Lung microvascular endothelial cell (primary cell): Measurements from ENCODE around the gene CSNK1A1L. TPM values are rescaled to one million over a fixed set of nuclear protein-coding genes. Genes with fewer than 3 reads are reported as not detected.

Experiments used
- DNase-seq, 2 donors: peaks; one replicate each; pipeline versions ENCODE4 v3.0.0 to v3.0.0-alpha.2; 2010; ENCODE audit warnings: low read depth in 2 of 2
- total RNA-seq: library from RNA; depleted of rRNA; stranded (reverse); fragments of >200 nt; gene quantifications from 2 replicates; pipeline ENCODE4 v1.2.1, GENCODE V29; 2014

The CSNK1A1L gene
- total RNA-seq, 1 donor from 2014 or later, result not detected

DNA sequence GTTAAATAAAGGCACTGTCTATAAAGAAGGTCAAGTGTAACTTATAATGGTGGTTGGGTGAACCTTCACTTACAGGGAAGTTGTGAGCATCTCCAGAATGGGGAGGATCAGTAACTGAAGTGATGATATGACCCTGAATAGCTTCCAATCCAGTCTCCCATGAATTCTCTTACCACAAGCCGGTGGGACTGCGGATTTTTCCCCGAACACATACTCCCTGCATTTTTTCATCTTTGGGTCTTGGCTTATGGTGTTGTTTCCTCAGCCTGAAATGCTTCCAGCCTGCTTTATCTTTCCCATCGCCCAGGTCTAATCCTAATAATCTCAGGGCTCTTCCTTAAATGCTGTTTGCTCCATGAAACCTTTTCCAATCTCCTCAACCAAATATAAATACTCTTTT, 2.0 kb upstream of the CSNK1A1L start:
- no peak for DNase-seq

DNA sequence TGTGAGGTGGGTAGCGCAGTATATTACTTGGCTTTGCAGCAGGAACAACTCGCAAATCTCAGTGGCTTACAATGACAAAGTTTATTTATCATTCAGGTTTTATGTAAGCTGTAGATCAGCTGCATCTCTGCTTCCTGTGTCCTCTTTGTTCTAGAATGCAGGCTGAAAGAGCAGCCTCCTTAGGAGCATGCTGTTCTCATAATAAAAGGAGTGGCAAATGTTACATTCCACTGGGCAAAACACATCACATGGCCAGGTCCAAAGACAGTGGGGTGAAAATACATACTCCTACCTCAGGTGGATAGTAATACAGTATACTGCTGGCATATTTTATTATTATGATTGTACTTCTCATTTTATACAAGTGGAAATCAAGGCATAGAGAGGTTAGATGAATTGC, 1.2 kb upstream of the CSNK1A1L start:
- no peak for DNase-seq

DNA sequence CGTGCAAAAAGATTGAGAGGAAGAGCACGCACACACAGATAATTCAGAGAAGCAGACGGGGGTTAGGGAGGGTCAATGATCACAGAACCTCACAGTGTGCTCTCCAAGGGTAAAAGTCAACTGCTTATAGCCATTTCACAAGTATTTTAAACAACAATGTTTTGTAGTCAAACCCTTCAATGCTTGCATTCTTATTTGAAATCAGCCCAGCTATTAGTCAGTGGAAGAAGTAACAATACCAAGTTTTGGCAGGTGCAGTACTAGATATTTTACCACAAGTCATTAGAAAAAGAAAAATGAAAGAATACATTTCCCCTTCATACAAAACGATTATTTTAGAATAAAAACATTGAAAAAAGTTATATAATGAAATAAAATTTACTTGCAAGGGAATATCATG, 2.6 kb downstream of the CSNK1A1L start:
- no peak for DNase-seq

- no peak for DNase-seq
Measured at GRCh38 chr13:37101201-37101600, 4.3 kb downstream of the CSNK1A1L start.

DNA sequence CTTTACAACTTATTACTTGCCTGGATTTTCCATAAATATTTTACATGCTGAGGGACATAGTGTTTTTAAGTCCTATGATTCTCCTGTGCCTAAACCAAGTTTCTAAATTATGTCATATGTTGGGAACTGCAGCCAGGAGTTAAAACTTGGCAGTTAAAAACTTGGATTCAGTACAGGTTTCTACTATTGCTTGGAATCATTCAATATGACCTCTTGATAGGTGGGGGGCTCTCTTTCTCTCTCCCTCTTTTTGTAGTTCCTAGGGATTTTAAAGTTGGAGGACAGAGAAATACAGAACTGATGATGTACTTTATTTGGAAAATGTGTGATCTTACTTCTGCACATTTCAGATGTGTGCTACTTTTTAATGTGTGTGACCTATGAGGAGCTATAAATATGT, 4.7 kb downstream of the CSNK1A1L start:
- DNase-seq, result no peak

GRCh38 chr13:37097076-37097475, 8.4 kb downstream of the CSNK1A1L start:
- DNase-seq, result no peak

DNA sequence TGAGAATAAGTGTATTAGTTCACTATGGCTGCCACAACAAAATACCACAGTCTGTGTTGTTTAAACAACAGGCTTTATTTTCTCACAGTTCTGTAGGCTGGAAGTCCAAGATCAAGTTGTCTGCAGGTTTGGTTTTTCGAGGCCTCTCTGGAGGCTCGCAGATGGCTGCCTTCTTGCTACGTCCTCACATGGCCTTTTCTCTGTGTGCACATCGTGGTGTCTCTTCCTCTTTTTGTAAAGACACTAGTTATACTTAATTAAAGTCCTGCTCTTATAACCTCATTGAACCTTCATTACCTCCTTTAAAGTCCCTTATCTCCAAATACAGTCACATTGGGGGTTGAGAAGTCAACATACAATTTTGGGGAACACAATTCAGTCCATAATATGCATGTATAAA, 10.6 kb downstream of the CSNK1A1L start:
- no peak for DNase-seq

GRCh38 chr13:37094099-37094498, 11.4 kb downstream of the CSNK1A1L start:
- no peak for DNase-seq

GRCh38 chr13:37091835-37092234, 13.6 kb downstream of the CSNK1A1L start:
- DNase-seq, result no peak

- DNase-seq, result no peak
Measured at GRCh38 chr13:37090912-37091311, 14.6 kb downstream of the CSNK1A1L start.

DNA sequence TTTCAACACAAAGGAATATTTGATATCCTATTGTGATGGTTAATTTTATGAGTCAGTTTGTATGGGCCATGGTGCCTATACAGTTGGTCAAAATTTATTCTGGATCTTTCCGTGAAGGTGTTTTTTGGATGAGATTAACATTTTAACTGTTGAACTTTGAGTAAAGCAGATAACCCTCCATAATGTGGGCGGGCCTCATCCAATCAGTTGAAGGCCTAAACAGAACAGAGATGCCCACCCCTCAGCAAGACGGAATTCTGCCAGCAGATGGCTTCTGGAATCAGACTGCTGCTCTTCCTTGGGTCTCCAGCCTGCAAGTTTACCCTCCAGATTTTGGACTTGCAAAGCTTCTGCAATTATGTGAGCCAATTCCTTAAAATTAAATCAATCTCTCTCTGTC, 16.0 kb downstream of the CSNK1A1L start:
- DNase-seq, result no peak

GRCh38 chr13:37087486-37087885, 18.0 kb downstream of the CSNK1A1L start:
- no peak for DNase-seq

DNA sequence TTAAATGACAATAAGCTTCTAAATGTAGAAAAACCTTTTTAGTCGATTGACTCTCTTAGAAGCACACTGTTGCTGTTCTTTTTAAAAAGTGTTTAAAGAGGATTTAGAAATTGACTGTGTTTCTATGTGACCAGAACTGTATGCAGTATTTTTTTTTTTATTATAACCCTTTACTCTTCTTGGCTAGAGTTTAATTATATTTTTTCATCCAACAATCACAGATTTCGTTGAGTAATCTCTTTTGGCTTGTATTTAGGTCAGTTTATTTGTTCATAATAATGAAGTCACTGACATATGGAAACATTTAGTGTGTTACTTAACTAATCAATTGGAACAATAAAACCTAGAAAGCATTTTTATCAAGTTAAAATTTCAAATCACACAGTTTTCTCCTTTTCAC, 19.9 kb downstream of the CSNK1A1L start:
- no peak for DNase-seq

- DNase-seq, result no peak
Measured at GRCh38 chr13:37076818-37077217, 28.6 kb downstream of the CSNK1A1L start.

DNA sequence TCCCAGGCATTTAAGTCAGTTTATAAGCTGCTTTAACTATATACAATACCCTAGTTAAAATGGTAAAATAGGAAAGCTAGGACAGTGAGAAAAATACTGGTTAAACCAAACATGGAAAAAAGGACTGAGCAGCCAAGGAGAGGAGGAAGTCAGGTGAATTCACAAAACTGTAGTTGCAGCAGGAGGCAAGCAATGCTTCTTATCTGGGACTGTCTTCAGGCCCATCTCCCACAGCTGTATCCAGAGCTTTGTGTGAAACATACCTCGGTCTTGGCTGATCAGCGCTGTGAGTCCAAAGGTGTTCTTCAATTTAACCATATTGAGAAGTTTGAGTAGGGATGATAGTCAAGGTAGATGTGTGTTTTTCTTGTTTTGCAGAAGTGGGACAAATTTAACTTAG, 30.3 kb downstream of the CSNK1A1L start:
- DNase-seq, result no peak

DNA sequence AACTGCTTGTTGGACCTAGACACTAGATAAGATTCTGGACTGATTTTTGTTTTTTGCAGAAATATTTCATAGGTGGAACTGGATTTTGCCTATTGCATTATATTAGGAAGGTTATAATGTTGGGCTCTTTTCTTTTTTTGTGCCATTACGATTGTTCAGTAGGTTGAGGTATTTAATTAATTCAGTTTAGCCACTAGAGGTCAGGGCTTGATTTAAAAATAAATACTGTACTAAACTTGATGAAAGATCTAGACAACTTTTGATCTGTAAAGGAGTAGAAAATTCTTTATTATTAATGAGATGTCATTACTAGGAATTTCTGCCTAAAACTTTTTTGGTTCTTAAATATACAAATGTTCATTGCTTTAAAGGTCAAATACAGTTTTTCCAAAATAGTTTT, 30.8 kb downstream of the CSNK1A1L start:
- DNase-seq, result peak; percentile 42 to 67

- no peak for DNase-seq
Measured at GRCh38 chr13:37072024-37072423, 33.4 kb downstream of the CSNK1A1L start.

DNA sequence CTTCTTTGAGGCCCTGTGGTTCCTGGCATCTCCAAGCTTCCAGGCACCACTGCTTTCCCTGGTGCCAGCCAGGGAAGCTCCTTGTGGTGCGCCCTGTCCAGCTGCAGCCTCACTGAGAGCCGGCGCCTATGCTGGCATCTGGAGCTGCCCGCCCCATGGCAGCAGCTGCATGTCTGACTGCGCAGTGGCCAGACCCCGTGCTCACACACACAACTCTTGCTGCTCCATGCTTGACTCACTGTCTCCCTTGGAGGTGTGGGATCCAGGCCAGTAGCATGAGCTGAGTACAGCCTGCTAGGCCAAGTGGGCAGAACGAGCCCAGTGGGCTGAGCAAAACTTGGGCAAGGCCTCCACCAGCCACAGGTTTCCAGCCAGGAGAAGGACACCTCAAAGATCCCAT, 34.5 kb downstream of the CSNK1A1L start:
- no peak for DNase-seq

DNA sequence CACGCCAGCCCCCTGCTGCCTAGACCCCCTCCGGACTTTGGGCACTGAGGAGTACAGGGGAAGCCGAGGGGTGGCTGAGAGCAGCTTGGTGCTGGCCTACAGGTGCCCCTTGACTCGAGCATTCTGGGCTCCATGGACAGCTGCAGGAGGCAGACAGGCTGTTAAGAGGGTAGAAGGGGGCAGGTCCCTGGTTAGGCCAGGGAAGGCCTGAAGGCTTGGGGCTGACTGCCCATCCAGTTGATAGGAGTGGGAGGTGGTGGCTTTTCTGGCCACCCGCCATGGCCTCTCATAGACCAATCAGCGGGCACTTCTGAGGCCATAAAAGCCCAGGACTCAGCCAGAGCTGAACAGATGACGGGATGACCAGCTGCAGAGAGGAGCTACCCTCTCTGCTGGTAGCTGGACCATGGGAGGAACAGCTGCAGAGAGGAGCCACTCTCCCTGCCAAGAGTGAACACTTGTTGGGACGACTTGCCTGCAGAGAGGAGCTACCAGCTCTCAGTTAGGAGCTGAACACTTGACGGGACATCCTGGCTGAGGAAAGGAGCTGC, 35.2 kb downstream of the CSNK1A1L start:
- no peak for DNase-seq

- DNase-seq, result no peak
Measured at GRCh38 chr13:37069597-37070103, 35.8 kb downstream of the CSNK1A1L start.

- peak; percentile 29 to 50 for DNase-seq
Measured at GRCh38 chr13:37068962-37069361, 36.5 kb downstream of the CSNK1A1L start.

GRCh38 chr13:37067874-37068273, 37.6 kb downstream of the CSNK1A1L start:
- DNase-seq, result no peak

DNA sequence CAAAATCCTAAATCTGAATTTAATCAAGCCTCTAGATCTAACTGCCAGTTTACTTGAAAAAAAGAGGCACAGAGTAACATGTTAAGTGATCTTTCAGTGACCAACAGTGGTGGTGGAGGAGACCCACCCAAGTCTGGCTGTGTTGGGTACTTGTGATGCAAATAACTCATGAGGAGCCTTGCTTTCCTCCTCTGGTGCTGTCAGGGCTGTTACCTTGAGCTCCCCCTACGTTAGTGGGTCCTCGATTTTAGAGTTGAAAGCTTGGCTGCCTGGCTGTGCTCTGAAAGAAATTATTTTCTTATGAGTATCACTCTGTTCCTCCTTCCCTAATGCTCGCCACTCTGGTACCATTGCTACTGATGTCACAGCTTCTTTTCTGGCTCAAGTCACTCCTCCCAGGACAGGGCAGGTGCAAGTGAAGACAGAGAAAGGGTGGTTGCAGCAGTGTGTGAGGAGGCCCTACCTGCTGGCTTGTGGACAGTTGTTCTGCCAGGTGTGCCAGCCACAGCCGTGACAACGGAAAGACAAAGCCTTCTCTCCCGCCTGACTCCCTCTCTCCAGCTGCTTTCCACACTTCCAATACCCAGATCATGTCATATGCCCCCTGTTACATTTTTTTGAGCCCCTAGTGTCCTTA, 39.5 kb downstream of the CSNK1A1L start:
- DNase-seq, result no peak

- no peak for DNase-seq
Measured at GRCh38 chr13:37059848-37060192, 45.6 kb downstream of the CSNK1A1L start.
